Ovary (tissue), 9 donors: ENCODE data around the gene GH2. TPM values are rescaled to one million over a fixed set of nuclear protein-coding genes. Genes with fewer than 3 reads are reported as not detected.
"Not testable (repeated sequence)": the region's sequence is repeated elsewhere in the genome, so short reads cannot be mapped to it uniquely, and the experiment has no call there.

Experiments used
- DNase-seq, 5 donors: peaks; one replicate each; pipeline ENCODE4 v3.0.0-alpha.2; 2019 to 2020
- H3K27ac ChIP-seq, 2 donors: fragments of 200-600 bp; one replicate each; pipeline versions ENCODE4 v1.5.1 to v1.8.0; 2019 to 2022
- H3K27me3 ChIP-seq: fragments of 200-600 bp; one replicate; pipeline ENCODE4 v1.8.0; 2022
- H3K36me3 ChIP-seq: fragments of 200-600 bp; sonication (generic); one replicate; pipeline ENCODE4 v1.5.1; 2019
- H3K4me1 ChIP-seq: one replicate; pipeline ENCODE4 v1.8.1; 2013; ENCODE audit warnings: mild to moderate bottlenecking, moderate library complexity; ENCODE audit not compliant: insufficient read depth
- H3K4me3 ChIP-seq: fragments of 200-600 bp; sonication (generic); one replicate; pipeline ENCODE4 v1.5.1; 2017
- H3K9me3 ChIP-seq, 2 donors: fragments of 200-600 bp in 1 of 2; sonication (generic) in 1 of 2; one replicate each; pipeline versions ENCODE4 v1.5.1 to v1.8.1; 2013 to 2019; ENCODE audit warnings: mild to moderate bottlenecking in 1 of 2, moderate library complexity in 1 of 2
- CTCF ChIP-seq, 3 donors: fragments of 450-650 bp in 2 of 3; fragments of 200-600 bp in 1 of 3; IDR thresholded peaks; one replicate each; pipeline versions ENCODE4 v1.5.1 to v1.8.0; 2016 to 2022; ENCODE audit warnings: antibody characterized with exemption in 3 of 3, mild to moderate bottlenecking in 1 of 3
- EP300 ChIP-seq: sonication (generic); formaldehyde crosslinking; IDR thresholded peaks from one replicate; pipeline ENCODE4 v1.6.1; 2017; ENCODE audit warnings: antibody characterized with exemption
- POLR2A ChIP-seq: fragments of 450-650 bp; IDR thresholded peaks from one replicate; pipeline ENCODE4 v1.6.1; 2017; ENCODE audit warnings: antibody characterized with exemption, mild to moderate bottlenecking, moderate library complexity
- WGBS, 3 donors: extraction: QIAGEN DNeasy Blood & Tissue Kit in 1 of 3; methylation state at CpG; one replicate each; pipeline versions ENCODE4 v1.1.5 to v1.1.7; 2013 to 2017; 5-methylcytosine and 5-hydroxymethylcytosine counted together
- intact Hi-C, 4 donors: fragments of 100-400 bp; cut with DNase I; formaldehyde crosslinking; loops; one replicate each; pipeline versions ENCODE4 v1.11.0 to v1.15.1; 2022 to 2023
- polyA plus RNA-seq, 2 donors: library from polyadenylated mRNA; stranded (reverse); fragments of 200-250 nt in 1 of 2; fragments of 350-450 nt in 1 of 2; fragmentation: Illumina TruSeq in 1 of 2; extraction: RNeasy Lipid Tissue Mini Kit (QIAGEN cat#74804) in 1 of 2; gene quantifications; one replicate each; pipeline ENCODE4 v1.2.3, GENCODE V29; 2013 to 2014
- total RNA-seq, 7 donors: library from RNA; depleted of rRNA in 2 of 7; stranded (reverse); fragments of >200 nt in 2 of 7; fragmentation: NEBNext Ultra II Directional in 3 of 7; extraction: Animal tissue kit (Norgen Biotek cat#: 25700) in 3 of 7; gene quantifications; one replicate each; pipeline versions ENCODE4 v1.1.0 to v1.2.4, GENCODE V29; 2016 to 2023
- donor health status: DM: no; HTN: no; CAD: no; lungs with moderate emphysema.
- donor health status: DM: no; HTN: no; CAD: no.
- donor health status: Bipolar disorder and iron deficiency.
- donor health status: DM: yes; HTN: yes; CAD: no.
- donor health status: DM: no; HTN: no; CAD: no.
- donor health status: DM: yes; HTN: yes; CAD: no.

GH2 gene
- total and polyA plus RNA-seq, 9 donors = not detected

DNA sequence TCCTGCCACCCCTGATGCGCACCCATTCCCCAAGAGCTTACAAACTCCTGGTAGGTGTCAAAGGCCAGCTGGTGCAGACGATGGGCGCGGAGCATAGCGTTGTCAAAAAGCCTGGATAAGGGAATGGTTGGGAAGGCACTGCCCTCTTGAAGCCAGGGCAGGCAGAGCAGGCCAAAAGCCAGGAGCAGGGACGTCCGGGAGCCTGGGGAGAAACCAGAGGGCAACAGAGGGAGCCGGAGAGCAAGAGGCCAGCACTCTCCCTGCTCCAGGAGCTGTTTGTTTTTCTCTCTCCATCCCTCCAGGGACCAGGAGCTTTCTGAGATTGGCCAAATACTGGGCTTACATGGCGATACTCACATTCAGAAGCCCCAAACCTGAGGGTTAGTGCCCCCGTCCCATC is 36.6 kb upstream of the GH2 start:
- no peak for TF ChIP-seq EP300
- H3K4me3 ChIP-seq = no peak overlapping the region
- H3K9me3 ChIP-seq = no peaks in the 10 kb centered on the region
- H3K27me3 ChIP-seq = no peaks in the 10 kb centered on the region
- H3K27ac ChIP-seq = no peak overlapping the region
- H3K36me3 ChIP-seq = no peaks in the 10 kb centered on the region
- intact Hi-C loops = loop anchor here in 3 of 4 donors (5.0 to 10.0 kb wide), 4 partner anchors 106 to 366 kb away; partner anchors contain the start of genes ERN1 (in 2 of the 3) and ICAM2 (in 1 of the 3)
- DNase-seq = peak in 1 of 5 donors; percentile 27
- 62 to 70% (median 65%) methylated on average over 10 of the region's 10 CpGs for WGBS, 3 donors
- H3K4me1 ChIP-seq = peaks cover 2% of the 10 kb centered on the region

DNA sequence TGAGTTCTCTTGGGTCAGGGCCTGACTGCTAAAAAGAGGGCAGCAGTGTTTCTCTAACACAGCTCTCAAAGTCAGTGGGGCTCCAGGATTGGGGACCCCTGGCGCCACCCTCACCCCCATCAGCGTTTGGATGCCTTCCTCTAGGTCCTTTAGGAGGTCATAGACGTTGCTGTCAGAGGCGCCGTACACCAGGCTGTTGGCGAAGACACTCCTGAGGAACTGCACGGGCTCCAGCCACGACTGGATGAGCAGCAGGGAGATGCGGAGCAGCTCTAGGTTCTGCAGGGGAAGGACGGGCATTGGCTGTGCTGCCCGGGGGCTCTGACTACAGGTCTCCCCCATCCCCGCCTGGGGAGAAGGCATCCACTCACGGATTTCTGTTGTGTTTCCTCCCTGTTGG is 35.9 kb upstream of the GH2 start:
- no peak for TF ChIP-seq POLR2A
- intact Hi-C loops = loop anchor here in 3 of 4 donors (5.0 to 10.0 kb wide), 4 partner anchors 107 to 367 kb away; partner anchors contain the start of genes ERN1 (in 2 of the 3) and ICAM2 (in 1 of the 3)
- Histone ChIP-seq H3K27ac (no peak overlapping the region), H3K27me3 (no peaks in the 10 kb centered on the region), H3K36me3 (no peaks in the 10 kb centered on the region), H3K4me1 (peaks cover 2% of the 10 kb centered on the region), H3K9me3 (no peaks in the 10 kb centered on the region), H3K4me3 (no peak overlapping the region)
- DNase-seq = peak in 1 of 5 donors; percentile 13
- WGBS, 3 donors = 77 to 85% (median 78%) methylated on average over 13 of the region's 13 CpGs

DNA sequence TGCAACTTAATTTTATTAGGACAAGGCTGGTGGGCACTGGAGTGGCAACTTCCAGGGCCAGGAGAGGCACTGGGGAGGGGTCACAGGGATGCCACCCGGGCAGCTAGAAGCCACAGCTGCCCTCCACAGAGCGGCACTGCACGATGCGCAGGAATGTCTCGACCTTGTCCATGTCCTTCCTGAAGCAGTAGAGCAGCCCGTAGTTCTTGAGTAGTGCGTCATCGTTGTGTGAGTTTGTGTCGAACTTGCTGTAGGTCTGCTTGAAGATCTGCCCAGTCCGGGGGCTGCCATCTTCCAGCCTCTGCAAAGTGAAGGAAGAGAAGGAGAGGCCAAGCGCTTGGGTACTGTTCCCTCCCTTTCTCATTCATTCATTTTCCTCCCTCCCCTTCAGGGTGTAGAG is 35.5 kb upstream of the GH2 start:
- H3K27ac ChIP-seq, H3K4me1 ChIP-seq, H3K27me3 ChIP-seq, H3K36me3 ChIP-seq, H3K4me3 ChIP-seq, H3K9me3 ChIP-seq: not testable (repeated sequence)
- DNase-seq = peak in 1 of 5 donors; percentile 7
- 79 to 85% (median 83%) methylated on average over 11 of the region's 11 CpGs for WGBS, 3 donors
- intact Hi-C loops = loop anchor here in 3 of 4 donors (5.0 to 10.0 kb wide), 4 partner anchors 108 to 368 kb away; partner anchors contain the start of genes ERN1 (in 2 of the 3) and ICAM2 (in 1 of the 3)

GRCh38 chr17:63916566-63917185 is 34.9 kb upstream of the GH2 start:
- Histone ChIP-seq H3K9me3 (no peaks in the 10 kb centered on the region), H3K4me1 (peaks cover 2% of the 10 kb centered on the region), H3K36me3 (no peaks in the 10 kb centered on the region), H3K27ac (no peak overlapping the region), H3K27me3 (no peaks in the 10 kb centered on the region), H3K4me3 (no peak overlapping the region)
- peak in 1 of 5 donors; percentile 7 for DNase-seq
- TF ChIP-seq POLR2A (no peak), CTCF (IDR thresholded peaks at IDR 0.05) (no peak), EP300 (no peak)
- intact Hi-C loops = loop anchor here in 3 of 4 donors (5.0 to 10.0 kb wide), 4 partner anchors 108 to 368 kb away; partner anchors contain the start of genes ERN1 (in 2 of the 3) and ICAM2 (in 1 of the 3)
- WGBS, 3 donors = 83 to 86% (median 84%) methylated on average over 12 of the region's 12 CpGs

GRCh38 chr17:63915753-63916152 is 34.0 kb upstream of the GH2 start:
- H3K9me3 ChIP-seq, H3K4me1 ChIP-seq, DNase-seq, H3K36me3 ChIP-seq, H3K4me3 ChIP-seq, H3K27me3 ChIP-seq, H3K27ac ChIP-seq: not testable (repeated sequence)
- intact Hi-C loops = loop anchor here in 3 of 4 donors (5.0 to 10.0 kb wide), 4 partner anchors 109 to 369 kb away; partner anchors contain the start of genes ERN1 (in 2 of the 3) and ICAM2 (in 1 of the 3)
- WGBS, 3 donors = 79 to 82% (median 79%) methylated on average over 10 of the region's 10 CpGs

DNA sequence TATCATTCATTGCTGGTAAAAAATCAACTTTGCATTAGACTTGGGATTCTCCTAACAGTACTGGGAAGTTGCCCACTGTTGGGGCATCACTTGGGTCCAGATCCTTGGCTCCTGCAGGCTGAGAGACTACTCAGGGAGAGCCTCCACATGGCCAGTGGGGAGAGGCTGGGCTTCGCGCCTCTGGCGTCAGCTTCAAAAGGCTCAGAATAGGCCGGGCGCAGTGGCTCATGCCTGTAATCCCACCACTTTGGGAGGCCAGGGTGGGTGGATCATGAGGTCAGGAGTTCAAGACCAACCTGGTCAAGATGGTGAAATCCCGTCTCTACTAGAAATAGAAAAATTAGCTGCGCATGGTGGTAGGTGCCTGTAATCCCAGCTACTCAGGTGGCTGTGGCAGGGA is 32.7 kb upstream of the GH2 start:
- DNase-seq = no peak
- Histone ChIP-seq H3K4me3 (no peak overlapping the region), H3K4me1 (no peaks in the 10 kb centered on the region), H3K9me3 (no peaks in the 10 kb centered on the region), H3K27me3 (no peaks in the 10 kb centered on the region), H3K27ac (no peak overlapping the region), H3K36me3 (no peaks in the 10 kb centered on the region)
- no peak for TF ChIP-seq CTCF (IDR thresholded peaks at IDR 0.05)
- no peak for TF ChIP-seq POLR2A
- TF ChIP-seq EP300 = no peak
- WGBS, 3 donors = 92 to 97% (median 93%) methylated on average over 7 of the region's 7 CpGs
- intact Hi-C loops = loop anchor here in 3 of 4 donors (5.0 to 10.0 kb wide), 4 partner anchors 110 to 370 kb away; partner anchors contain the start of genes ERN1 (in 2 of the 3) and ICAM2 (in 1 of the 3)
